Right ventricle myocardium superior (tissue), 1 donor: ENCODE data around the gene FAR2. TPM values are rescaled to one million over a fixed set of nuclear protein-coding genes. Genes with fewer than 3 reads are reported as not detected.
"Not testable (repeated sequence)": the region's sequence is repeated elsewhere in the genome, so short reads cannot be mapped to it uniquely, and the experiment has no call there.

Source experiments
- ATAC-seq: fragments of 200-7000 bp; cut with Tn5 transposase; one replicate; pipeline ENCODE4 v1.9.1; 2020; ENCODE audit warnings: mild to moderate bottlenecking; ENCODE audit not compliant: poor library complexity
- DNase-seq: peaks from one replicate; pipeline ENCODE4 v3.0.0-alpha.2; 2020
- intact Hi-C: fragments of 100-400 bp; cut with DNase I; formaldehyde crosslinking; loops from one replicate; pipeline ENCODE4 v1.11.2; 2022
- long read RNA-seq: library from polyadenylated mRNA; unstranded; transcript quantifications from one replicate; pipeline ENCODE4 v2.0.0, GENCODE V29; 2021
- total RNA-seq: library from RNA; stranded (reverse); fragmentation: NEBNext Ultra II Directional; extraction: Animal tissue kit (Norgen Biotek cat#: 25700); gene quantifications from one replicate; pipeline ENCODE4 v1.2.1, GENCODE V29; 2021
- donor health status: DM: no; HTN: yes; CAD: no; lungs with severe emphysema.

FAR2 gene
- total RNA-seq: 3.1 TPM
- long read RNA-seq, partial matches to known transcripts: 0 of 4 reads
- long read RNA-seq, other reads (novel, unspliced or antisense): 4 of 4 reads

DNA sequence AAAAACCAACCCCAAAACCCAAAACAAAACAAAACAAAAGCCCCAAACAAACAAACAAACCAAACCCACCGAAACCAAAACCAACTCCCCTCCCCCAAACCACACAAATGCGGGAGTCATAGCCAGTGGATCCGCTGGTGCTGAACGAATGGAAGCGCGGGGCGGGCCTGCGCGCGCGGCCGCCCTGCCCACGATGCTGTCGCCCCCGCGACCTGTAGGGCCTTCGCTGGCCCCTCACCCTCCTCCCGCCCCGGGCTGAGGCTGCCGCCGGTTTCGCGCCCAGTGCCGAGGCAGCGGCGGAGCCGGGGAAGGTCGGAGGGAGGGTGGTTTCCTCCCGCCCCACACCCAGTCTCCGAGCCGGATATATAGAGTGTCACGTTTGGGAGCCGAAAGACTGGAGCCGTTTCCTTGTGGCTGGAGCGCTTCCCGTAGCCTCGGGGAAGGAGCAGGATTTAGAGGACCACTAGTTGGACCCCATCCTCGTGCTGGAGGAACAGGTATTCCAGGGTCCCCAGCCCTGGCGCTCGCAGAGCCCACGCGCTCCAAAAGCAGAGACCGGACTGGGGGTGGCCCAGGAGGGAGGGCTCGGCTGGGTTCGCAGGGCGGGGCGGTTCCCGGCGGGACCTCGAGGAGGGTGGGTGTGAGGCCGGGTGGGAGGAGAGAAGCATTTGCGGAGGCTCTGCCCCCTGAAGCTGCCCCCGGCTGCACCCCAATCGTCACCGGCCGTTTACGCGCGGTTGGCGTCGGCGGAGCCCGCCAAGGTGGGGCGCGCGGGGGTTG, at the start of gene FAR2:
FAR2 (plus strand) TSS at position 368 of the 780 bp plus-strand sequence. CDS start 121,172 bp downstream, outside the sequence.
- DNase-seq (peak; percentile 67), ATAC-seq (peak; percentile 81)
- intact Hi-C loops: no loop called here

GRCh38 chr12:29102741-29103140, 46.3 kb upstream of the FAR2 start:
- ATAC-seq: no peak
- intact Hi-C loops: no loop called here
- DNase-seq: no peak

- ATAC-seq (peak; percentile 43), DNase-seq (no peak)
- intact Hi-C loops: no loop called here
Measured at GRCh38 chr12:29103539-29103974, 45.5 kb upstream of the FAR2 start.

GRCh38 chr12:29104516-29104915, 44.6 kb upstream of the FAR2 start:
- intact Hi-C loops: no loop called here
- no peak for DNase-seq
- no peak for ATAC-seq

DNA sequence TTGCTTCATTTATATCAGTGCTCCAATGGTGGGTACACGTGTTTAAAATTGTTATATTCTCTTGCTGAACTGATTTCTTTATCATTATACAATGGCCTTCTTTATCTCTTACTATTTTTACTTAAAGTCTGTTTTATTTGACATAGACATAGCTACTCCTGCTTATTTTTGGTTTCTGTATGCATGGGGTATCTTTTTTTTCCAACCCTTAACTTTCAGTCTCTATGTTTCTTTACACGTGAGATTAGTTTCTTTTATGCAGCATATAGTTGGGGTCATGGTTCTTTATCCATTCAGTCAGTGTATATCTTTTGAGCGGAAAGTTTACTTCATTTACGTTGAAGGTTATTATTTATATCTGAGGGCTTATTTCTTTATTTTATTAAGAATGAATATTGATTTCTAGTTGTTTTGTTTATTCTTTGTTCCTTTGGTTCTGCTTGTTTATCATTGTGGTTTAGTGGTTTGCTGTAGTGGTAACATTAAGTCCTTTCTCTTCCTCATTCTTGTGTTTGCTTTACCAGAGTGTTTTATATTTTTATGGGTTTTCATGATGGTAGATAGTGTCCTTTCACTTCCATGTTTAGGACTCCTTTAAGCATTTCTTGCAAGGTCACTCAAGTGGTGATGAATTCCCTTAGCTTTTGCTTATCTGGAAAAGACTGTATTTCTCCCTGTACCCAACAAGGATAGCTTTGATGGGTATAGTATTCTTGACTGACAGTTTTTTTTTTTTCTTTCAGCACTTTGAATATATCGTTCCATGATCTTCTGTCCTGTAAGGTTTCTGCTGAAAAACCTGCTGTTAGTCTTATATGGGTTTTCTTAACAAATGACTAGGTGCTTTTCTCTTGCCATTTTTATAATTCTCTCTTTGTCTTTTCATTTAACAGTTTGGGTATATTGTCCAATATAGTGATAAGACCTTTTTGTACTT, 38.3 kb upstream of the FAR2 start:
- no peak for DNase-seq
- intact Hi-C loops: no loop called here
- no peak for ATAC-seq

GRCh38 chr12:29113101-29113500, 36.0 kb upstream of the FAR2 start:
- no peak for ATAC-seq
- intact Hi-C loops: no loop called here
- DNase-seq: no peak

DNA sequence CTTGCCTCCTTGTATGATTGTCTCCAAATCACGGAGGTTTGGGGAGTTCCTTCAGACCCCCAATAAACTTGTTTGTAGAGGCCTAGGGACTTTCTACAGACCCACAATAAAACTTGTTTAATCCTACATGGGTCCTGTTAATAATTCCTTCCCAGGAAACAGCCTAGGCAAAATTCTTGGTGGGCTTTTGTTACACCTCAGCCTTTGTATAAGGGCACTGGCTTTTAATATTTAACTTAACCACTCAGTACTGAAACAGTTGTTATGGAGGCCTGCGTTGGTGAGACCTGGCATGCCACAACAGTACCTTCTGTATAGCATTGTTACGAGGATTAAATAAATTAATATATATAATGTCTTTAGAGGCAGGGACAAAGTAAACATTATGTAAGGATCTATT, 32.7 kb upstream of the FAR2 start:
- ATAC-seq (no peak), DNase-seq (no peak)
- intact Hi-C loops: no loop called here

DNA sequence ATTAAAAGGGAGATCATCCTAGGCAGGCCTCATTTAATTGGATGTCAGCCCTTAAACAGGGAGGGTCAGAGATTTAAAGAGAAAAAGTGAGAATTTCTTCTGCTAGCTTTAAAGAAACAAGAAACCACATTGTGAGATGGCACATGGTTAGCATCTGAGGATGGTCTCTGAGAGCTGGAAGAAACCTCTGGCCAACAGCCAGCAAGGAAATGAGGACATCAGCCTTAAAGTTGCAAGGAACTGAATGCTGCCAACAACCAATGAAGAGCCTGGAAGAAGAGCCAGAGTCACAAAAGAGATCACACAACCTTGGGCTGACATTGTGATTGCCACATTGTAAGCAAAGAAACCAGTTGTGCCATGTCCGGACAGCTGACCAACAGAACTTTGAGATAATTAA, 17.5 kb upstream of the FAR2 start:
- ATAC-seq: no peak
- DNase-seq: no peak
- intact Hi-C loops: no loop called here

DNA sequence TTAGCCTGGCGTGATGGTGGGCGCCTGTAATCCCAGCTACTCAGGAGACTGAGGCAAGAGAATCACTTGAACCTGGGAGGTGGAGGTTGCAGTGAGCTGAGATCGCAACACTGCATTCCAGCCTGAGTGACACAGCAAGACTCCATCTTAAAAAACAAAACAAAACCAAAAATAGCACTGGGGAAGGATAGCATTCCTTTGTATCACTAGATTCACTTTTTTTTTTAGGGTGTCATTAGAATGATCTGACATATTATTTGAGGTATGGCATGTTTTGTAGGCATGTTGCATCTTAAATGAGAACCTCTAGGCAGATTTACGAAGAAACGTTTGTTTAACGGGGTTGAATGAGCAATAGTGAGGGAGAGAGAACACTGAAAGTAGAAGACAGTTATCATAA, 16.8 kb upstream of the FAR2 start:
- DNase-seq: no peak
- no peak for ATAC-seq
- intact Hi-C loops: no loop called here

GRCh38 chr12:29133181-29133580, 15.9 kb upstream of the FAR2 start:
- intact Hi-C loops: no loop called here
- ATAC-seq (no peak), DNase-seq (no peak)

- intact Hi-C loops: no loop called here
- DNase-seq: no peak
- no peak for ATAC-seq
Measured at GRCh38 chr12:29133680-29134079, 15.4 kb upstream of the FAR2 start.

DNA sequence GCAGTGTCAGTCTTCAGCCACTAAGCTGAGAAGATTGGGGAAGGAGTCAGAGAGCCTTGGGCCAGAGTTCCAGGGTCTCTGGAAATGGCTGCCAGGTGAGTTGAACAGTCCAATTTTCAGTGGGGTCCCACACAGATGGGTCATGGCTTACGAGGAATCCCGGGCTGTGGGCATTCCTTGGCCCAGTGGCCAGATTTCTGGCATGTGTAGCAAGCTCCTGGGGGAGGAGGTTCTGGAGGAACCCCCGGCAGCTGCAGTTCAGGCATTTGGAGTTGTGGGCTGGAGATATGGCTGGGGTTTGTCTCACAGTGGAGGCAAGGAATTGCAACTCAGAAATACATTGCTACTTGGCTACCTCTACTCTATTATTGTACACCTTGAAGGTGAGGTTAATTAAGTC, 10.8 kb upstream of the FAR2 start:
- ATAC-seq, intact Hi-C loops, DNase-seq: not testable (repeated sequence)

- DNase-seq, ATAC-seq, intact Hi-C loops: not testable (repeated sequence)
Measured at GRCh38 chr12:29138855-29139254, 10.2 kb upstream of the FAR2 start.

- DNase-seq (no peak), ATAC-seq (no peak)
- intact Hi-C loops: no loop called here
Measured at GRCh38 chr12:29145372-29146170, 3.5 kb upstream of the FAR2 start.

GRCh38 chr12:29146196-29146595, 2.9 kb upstream of the FAR2 start:
- DNase-seq (no peak), ATAC-seq (no peak)
- intact Hi-C loops: no loop called here

DNA sequence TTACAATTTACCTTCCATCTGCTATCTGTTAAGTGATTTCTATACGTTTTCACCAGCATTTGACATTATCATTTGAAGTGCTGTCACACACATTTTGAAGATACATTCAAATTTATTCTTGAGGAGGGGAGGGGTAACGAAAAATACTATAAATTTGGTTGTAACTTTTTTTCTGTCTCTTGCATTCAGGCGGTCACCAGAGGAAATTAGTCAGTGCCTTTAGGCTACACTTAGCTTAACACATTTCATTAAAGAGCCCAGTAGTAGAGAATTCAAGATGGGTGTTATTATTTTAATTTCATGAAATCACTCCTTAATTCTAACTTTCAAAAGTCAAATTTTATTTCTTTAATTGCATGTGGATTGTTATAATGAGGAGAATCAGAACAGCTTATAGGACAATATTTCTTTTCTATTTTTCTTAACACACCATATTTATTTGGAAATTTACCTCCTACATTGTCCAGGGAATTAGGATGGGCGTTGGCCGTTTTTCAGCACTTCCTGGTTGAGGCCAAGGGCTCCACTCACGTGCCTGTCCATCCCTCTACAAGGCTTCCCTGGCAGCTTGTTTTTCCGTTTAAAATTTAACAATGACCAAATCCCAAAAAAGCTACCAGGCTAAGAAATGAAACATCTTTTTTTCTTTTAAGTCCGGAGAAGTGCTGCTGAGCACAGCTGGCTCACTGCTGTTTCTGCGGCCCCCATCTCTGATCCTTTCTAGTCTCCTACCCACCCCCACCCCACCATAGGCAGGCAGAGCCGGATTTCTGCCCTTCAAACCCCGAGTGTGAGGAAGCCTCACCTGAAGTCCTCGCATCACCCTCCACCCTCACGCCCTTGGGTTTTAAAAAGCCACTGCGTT, 1.1 kb upstream of the FAR2 start:
- intact Hi-C loops: no loop called here
- DNase-seq (peak; percentile 59), ATAC-seq (peak; percentile 50)

GRCh38 chr12:29148596-29148910, 525 bp upstream of the FAR2 start:
- intact Hi-C loops: no loop called here
- no peak for DNase-seq
- peak; percentile 47 for ATAC-seq

- DNase-seq (no peak), ATAC-seq (peak; percentile 5)
- intact Hi-C loops: no loop called here
Measured at GRCh38 chr12:29149691-29150281, 708 bp downstream of the FAR2 start.
